WERI-Rb-1 (cell line): ENCODE data around the gene SCYGR4.

ENCODE experiments used
- DNase-seq: peaks from one replicate; pipeline ENCODE4 v3.0.0-alpha.2; 2020
- H3K27ac ChIP-seq: fragments of 250-450 bp; sonication (Bioruptor Pico); 2 replicates; pipeline ENCODE4 v1.5.1; 2020; ENCODE audit warnings: mild to moderate bottlenecking, moderate library complexity
- H3K27me3 ChIP-seq: fragments of 250-450 bp; sonication (Bioruptor Pico); 2 replicates; pipeline ENCODE4 v1.5.1; 2021; ENCODE audit warnings: mild to moderate bottlenecking, low read depth, moderate library complexity; ENCODE audit not compliant: insufficient read depth, severe bottlenecking
- H3K36me3 ChIP-seq: fragments of 250-450 bp; sonication (Bioruptor Pico); 2 replicates; pipeline ENCODE4 v1.5.1; 2020; ENCODE audit warnings: mild to moderate bottlenecking, moderate library complexity
- H3K4me3 ChIP-seq: 2 replicates; pipeline ENCODE4 v1.5.1; 2011; ENCODE audit warnings: low read depth, mild to moderate bottlenecking, control low read depth, low read length
- H3K9me3 ChIP-seq: fragments of 250-450 bp; sonication (Bioruptor Pico); 2 replicates; pipeline ENCODE4 v1.5.1; 2021; ENCODE audit warnings: mild to moderate bottlenecking, moderate library complexity; ENCODE audit not compliant: severe bottlenecking
- TF ChIP-seq, protein P1 (sequence below): IDR thresholded peaks from 2 replicates; pipeline ENCODE4 v1.5.1; 2011; ENCODE audit warnings: low read depth, mild to moderate bottlenecking, control low read depth, inconsistent platforms, low read length

SCYGR4 gene

GRCh38 chr2:227653419-227653818 lies 36.1 kb downstream of the SCYGR4 start:
- TF ChIP-seq, protein P1, sequence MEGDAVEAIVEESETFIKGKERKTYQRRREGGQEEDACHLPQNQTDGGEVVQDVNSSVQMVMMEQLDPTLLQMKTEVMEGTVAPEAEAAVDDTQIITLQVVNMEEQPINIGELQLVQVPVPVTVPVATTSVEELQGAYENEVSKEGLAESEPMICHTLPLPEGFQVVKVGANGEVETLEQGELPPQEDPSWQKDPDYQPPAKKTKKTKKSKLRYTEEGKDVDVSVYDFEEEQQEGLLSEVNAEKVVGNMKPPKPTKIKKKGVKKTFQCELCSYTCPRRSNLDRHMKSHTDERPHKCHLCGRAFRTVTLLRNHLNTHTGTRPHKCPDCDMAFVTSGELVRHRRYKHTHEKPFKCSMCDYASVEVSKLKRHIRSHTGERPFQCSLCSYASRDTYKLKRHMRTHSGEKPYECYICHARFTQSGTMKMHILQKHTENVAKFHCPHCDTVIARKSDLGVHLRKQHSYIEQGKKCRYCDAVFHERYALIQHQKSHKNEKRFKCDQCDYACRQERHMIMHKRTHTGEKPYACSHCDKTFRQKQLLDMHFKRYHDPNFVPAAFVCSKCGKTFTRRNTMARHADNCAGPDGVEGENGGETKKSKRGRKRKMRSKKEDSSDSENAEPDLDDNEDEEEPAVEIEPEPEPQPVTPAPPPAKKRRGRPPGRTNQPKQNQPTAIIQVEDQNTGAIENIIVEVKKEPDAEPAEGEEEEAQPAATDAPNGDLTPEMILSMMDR: no peak
- no peaks in the 10 kb centered on the region for H3K36me3 ChIP-seq
- H3K4me3 ChIP-seq: no peak overlapping the region
- H3K27ac ChIP-seq: no peak overlapping the region
- H3K27me3 ChIP-seq: no peaks in the 10 kb centered on the region
- DNase-seq: no peak
- no peaks in the 10 kb centered on the region for H3K9me3 ChIP-seq

GRCh38 chr2:227654426-227654825 lies 37.1 kb downstream of the SCYGR4 start:
- Histone ChIP-seq H3K27me3 (no peaks in the 10 kb centered on the region), H3K9me3 (no peaks in the 10 kb centered on the region), H3K36me3 (no peaks in the 10 kb centered on the region), H3K4me3 (no peak overlapping the region), H3K27ac (no peak overlapping the region)
- DNase-seq: no peak
- TF ChIP-seq, protein P1: no peak

- Histone ChIP-seq H3K27ac (no peak overlapping the region), H3K4me3 (no peak overlapping the region), H3K27me3 (no peaks in the 10 kb centered on the region), H3K36me3 (no peaks in the 10 kb centered on the region), H3K9me3 (no peaks in the 10 kb centered on the region)
- no peak for DNase-seq
- TF ChIP-seq, protein P1: no peak
Observed at GRCh38 chr2:227655454-227655853, 38.2 kb downstream of the SCYGR4 start.

DNA sequence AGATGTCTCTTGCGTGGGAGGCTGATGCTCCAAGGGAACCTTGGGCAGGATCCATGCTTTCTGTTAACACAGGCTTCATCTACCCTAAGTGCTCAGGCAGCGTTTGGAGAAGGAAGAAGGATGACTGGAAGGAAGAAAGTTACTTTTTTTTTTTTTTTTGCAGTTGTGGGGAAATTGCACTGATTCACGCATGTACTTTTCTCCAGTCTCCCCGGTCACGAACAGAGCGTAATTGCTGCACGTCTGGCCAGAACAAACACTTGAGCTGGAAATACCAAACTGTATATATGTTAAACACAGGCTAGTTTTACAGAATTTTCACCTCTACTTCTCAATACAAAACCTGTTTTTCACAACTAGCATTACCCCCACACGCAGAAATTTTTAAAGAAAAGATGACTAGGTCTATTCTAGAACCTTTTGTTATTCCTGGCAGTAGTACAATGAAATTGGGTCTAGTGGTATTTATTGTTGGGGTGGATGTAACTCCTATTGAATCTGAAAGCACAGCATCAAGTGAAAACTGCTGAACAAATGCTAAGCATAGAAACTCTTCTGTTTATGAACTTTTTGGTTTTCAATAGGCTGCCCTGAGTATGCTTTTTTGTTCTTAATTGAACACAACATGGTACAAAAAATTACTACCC lies 40.0 kb downstream of the SCYGR4 start:
- no peaks in the 10 kb centered on the region for H3K27me3 ChIP-seq
- no peak overlapping the region for H3K4me3 ChIP-seq
- no peak overlapping the region for H3K27ac ChIP-seq
- no peaks in the 10 kb centered on the region for H3K36me3 ChIP-seq
- TF ChIP-seq, protein P1: no peak
- H3K9me3 ChIP-seq: no peaks in the 10 kb centered on the region
- DNase-seq: no peak

DNA sequence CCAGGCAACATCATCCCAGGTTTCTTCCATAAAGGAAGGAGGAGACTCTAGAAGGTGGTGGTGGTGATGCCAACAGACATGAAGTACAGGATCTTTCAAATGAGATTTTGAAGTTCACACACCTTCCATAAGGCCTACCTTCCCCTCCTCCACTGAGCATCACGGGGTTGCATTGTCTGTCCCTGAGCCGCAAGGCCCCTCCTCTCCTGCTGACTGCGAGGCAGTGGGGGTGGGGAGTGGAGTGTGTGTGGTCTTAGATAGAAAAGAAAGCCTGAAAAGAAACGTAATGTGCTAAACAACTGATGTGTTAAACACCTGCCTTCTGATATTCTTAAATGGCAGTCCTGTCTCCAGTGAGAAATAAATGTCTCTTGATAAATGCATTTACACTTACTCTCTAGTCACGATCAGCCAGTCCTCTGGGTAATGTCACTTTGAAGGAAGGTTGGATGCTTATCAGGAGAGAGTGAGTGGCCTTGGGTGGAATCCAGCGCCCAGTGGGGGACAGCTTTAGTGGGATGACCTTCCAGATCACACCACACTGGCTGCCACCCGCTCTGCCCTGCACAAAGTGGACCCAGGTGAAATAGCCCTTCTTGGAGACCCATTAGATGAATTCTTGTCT lies 43.8 kb downstream of the SCYGR4 start:
- DNase-seq: no peak
- no peak overlapping the region for H3K27ac ChIP-seq
- no peak overlapping the region for H3K4me3 ChIP-seq
- no peaks in the 10 kb centered on the region for H3K36me3 ChIP-seq
- H3K27me3 ChIP-seq: no peaks in the 10 kb centered on the region
- no peaks in the 10 kb centered on the region for H3K9me3 ChIP-seq
- TF ChIP-seq, protein P1: no peak

DNA sequence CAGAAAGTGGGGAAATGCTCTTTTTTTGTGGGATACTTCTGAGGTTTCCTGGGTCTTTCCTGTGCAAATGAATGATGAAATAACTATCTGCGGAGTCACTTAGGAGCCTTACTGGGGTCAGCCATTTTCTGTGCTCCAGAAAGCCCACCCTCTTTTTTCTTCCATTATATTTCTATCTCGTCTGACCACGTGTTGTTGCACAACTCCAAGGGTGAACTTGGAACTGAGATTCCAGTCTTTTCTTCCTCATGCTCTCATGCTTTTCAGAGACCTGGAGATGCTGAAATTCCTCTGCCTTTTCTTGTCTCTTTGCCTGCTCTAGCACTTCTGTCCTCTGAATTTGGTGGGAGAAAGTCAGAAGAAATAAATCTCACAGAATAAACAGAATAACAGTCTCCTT lies 44.5 kb downstream of the SCYGR4 start:
- TF ChIP-seq, protein P1: no peak
- no peak overlapping the region for H3K27ac ChIP-seq
- H3K27me3 ChIP-seq: no peaks in the 10 kb centered on the region
- no peak overlapping the region for H3K4me3 ChIP-seq
- no peak for DNase-seq
- no peaks in the 10 kb centered on the region for H3K9me3 ChIP-seq
- H3K36me3 ChIP-seq: no peaks in the 10 kb centered on the region
